GM18520 (cell line): ENCODE data around the gene BICC1.

Experiments used
- ATAC-seq: cut with Tn5 transposase; IDR thresholded peaks from one replicate; pipeline ENCODE4 v1.9.1; 2021; ENCODE audit not compliant: unreplicated experiment

BICC1 gene

GRCh38 chr10:58817201-58817846 lies 304.7 kb downstream of the BICC1 start:
- ATAC-seq, result no peak

GRCh38 chr10:58818900-58819299 lies 306.2 kb downstream of the BICC1 start:
- ATAC-seq, result no peak

GRCh38 chr10:58820386-58820785 lies 307.7 kb downstream of the BICC1 start:
- ATAC-seq, result peak; percentile 83

GRCh38 chr10:58820861-58821751 lies 308.4 kb downstream of the BICC1 start:
- ATAC-seq, result no peak

- no peak for ATAC-seq
These were observed 309.0 kb downstream of the BICC1 start for GRCh38 chr10:58821752-58822056.

GRCh38 chr10:58823983-58824382 lies 311.3 kb downstream of the BICC1 start:
- no peak for ATAC-seq

- no peak for ATAC-seq
These were observed 311.7 kb downstream of the BICC1 start for GRCh38 chr10:58824396-58824795.

- no peak for ATAC-seq
These were observed 314.0 kb downstream of the BICC1 start for GRCh38 chr10:58826694-58827093.

GRCh38 chr10:58827381-58827780 lies 314.7 kb downstream of the BICC1 start:
- ATAC-seq, result no peak

- ATAC-seq, result no peak
These were observed 317.2 kb downstream of the BICC1 start for GRCh38 chr10:58829839-58830238.

GRCh38 chr10:58830697-58831096 lies 318.0 kb downstream of the BICC1 start:
- ATAC-seq, result no peak

GRCh38 chr10:58833771-58834561 lies 321.3 kb downstream of the BICC1 start:
- no peak for ATAC-seq

- ATAC-seq, result no peak
These were observed 323.6 kb downstream of the BICC1 start for GRCh38 chr10:58836176-58836700.

- ATAC-seq, result no peak
These were observed 324.4 kb downstream of the BICC1 start for GRCh38 chr10:58836991-58837575.

GRCh38 chr10:58837826-58838225 lies 325.2 kb downstream of the BICC1 start:
- ATAC-seq, result no peak

GRCh38 chr10:58838561-58839208 lies 326.0 kb downstream of the BICC1 start:
- ATAC-seq, result no peak

- no peak for ATAC-seq
These were observed 327.1 kb downstream of the BICC1 start for GRCh38 chr10:58839771-58840170.

GRCh38 chr10:58840840-58841435 lies 328.3 kb downstream of the BICC1 start:
- ATAC-seq, result no peak

- no peak for ATAC-seq
These were observed 330.2 kb downstream of the BICC1 start for GRCh38 chr10:58842860-58843376.

GRCh38 chr10:58843760-58844159 lies 331.1 kb downstream of the BICC1 start:
- no peak for ATAC-seq
